Erythroblast (primary cell): Measurements from ENCODE around the gene MRPL2.

Experiments used
- GATA1 ChIP-seq: IDR thresholded peaks from 2 replicates; pipeline ENCODE4 v1.6.1; 2011; ENCODE audit warnings: low read depth, mild to moderate bottlenecking, control low read depth, low read length, moderate library complexity
- POLR2A ChIP-seq: IDR thresholded peaks from 2 replicates; pipeline ENCODE4 v1.6.1; 2011; ENCODE audit warnings: mild to moderate bottlenecking, low read length

GRCh38 chr6:43009124-43009523 is 50.1 kb downstream of the MRPL2 start:
- no peak for TF ChIP-seq POLR2A
- no peak for TF ChIP-seq GATA1
